GM20431 (cell line): ENCODE data around the gene GNAT2.

Experiments used
- in situ Hi-C: fragments of 300-500 bp; cut with MseI, MboI; formaldehyde crosslinking; loops from one replicate; pipeline ENCODE4 v1.15.0; 2020; ENCODE audit warnings: low sequenced_read_pairs; ENCODE audit not compliant: unreplicated experiment

GNAT2 gene

GRCh38 chr1:109578947-109579443 is 40.4 kb downstream of the GNAT2 start:
- in situ Hi-C loops = no loop called here

GRCh38 chr1:109573785-109574184 is 45.6 kb downstream of the GNAT2 start:
- in situ Hi-C loops = no loop called here

GRCh38 chr1:109570414-109570813 is 49.0 kb downstream of the GNAT2 start:
- in situ Hi-C loops = no loop called here

- in situ Hi-C loops = no loop called here
Observed at GRCh38 chr1:109569323-109569722, 50.1 kb downstream of the GNAT2 start.

GRCh38 chr1:109567877-109568672 is 51.3 kb downstream of the GNAT2 start:
- in situ Hi-C loops = no loop called here

- in situ Hi-C loops = no loop called here
Observed at GRCh38 chr1:109566982-109567381, 52.4 kb downstream of the GNAT2 start.

GRCh38 chr1:109565241-109565640 is 54.2 kb downstream of the GNAT2 start:
- in situ Hi-C loops = no loop called here

- in situ Hi-C loops = no loop called here
Observed at GRCh38 chr1:109564194-109564878, 55.1 kb downstream of the GNAT2 start.

GRCh38 chr1:109559995-109560394 is 59.4 kb downstream of the GNAT2 start:
- in situ Hi-C loops = no loop called here

- in situ Hi-C loops = no loop called here
Observed at GRCh38 chr1:109557520-109557919, 61.9 kb downstream of the GNAT2 start.

GRCh38 chr1:109556563-109556962 is 62.9 kb downstream of the GNAT2 start:
- in situ Hi-C loops = no loop called here
